GM23338 (cell line): ENCODE results near the gene KRT2. TPM values are rescaled to one million over a fixed set of nuclear protein-coding genes. Genes with fewer than 3 reads are reported as not detected.
A peak's percentile ranks its signal among the peaks of the same experiment; 100 is the strongest.

ENCODE experiments used
- ATAC-seq: fragments of 200-7000 bp; cut with Tn5 transposase; 3 replicates; pipeline ENCODE4 v1.9.1; 2020
- DNase-seq: peaks from one replicate; pipeline ENCODE4 v3.0.0-alpha.2; 2015; ENCODE audit warnings: low spot score
- H2AFZ ChIP-seq: fragments of 200-600 bp; sonication (generic); 2 replicates; pipeline ENCODE4 v1.8.0; 2016; ENCODE audit warnings: antibody characterized with exemption, mild to moderate bottlenecking, moderate library complexity
- H3F3A ChIP-seq: fragments of 200-600 bp; sonication (generic); replicated peaks from 2 replicates; pipeline ENCODE4 v1.8.0; 2017; ENCODE audit warnings: antibody characterized with exemption, mixed run types, low read depth
- H3K27ac ChIP-seq: fragments of 200-600 bp; sonication (generic); 2 replicates; pipeline ENCODE4 v1.6.1; 2016; ENCODE audit warnings: low read depth
- H3K27me3 ChIP-seq: fragments of 200-600 bp; sonication (generic); 2 replicates; pipeline ENCODE4 v1.8.0; 2016; ENCODE audit warnings: mild to moderate bottlenecking, mixed run types, moderate library complexity; ENCODE audit not compliant: insufficient read depth
- H3K36me3 ChIP-seq: fragments of 200-600 bp; sonication (generic); 2 replicates; pipeline ENCODE4 v1.8.0; 2016; ENCODE audit warnings: mild to moderate bottlenecking; ENCODE audit not compliant: insufficient read depth
- H3K4me1 ChIP-seq: fragments of 200-600 bp; sonication (generic); 2 replicates; pipeline ENCODE4 v1.8.0; 2016; ENCODE audit warnings: mild to moderate bottlenecking, moderate library complexity; ENCODE audit not compliant: insufficient read depth
- H3K4me2 ChIP-seq: fragments of 200-600 bp; sonication (generic); 2 replicates; pipeline ENCODE4 v1.7.1; 2017; ENCODE audit warnings: mixed run types
- H3K4me3 ChIP-seq: fragments of 200-600 bp; sonication (generic); 2 replicates; pipeline ENCODE4 v1.6.1; 2016; ENCODE audit warnings: mixed run types
- H3K79me2 ChIP-seq: fragments of 200-600 bp; sonication (generic); replicated peaks from 2 replicates; pipeline ENCODE4 v1.8.0; 2017; ENCODE audit warnings: mild to moderate bottlenecking; ENCODE audit not compliant: insufficient read depth
- H3K9me2 ChIP-seq: fragments of 200-600 bp; sonication (generic); 2 replicates; pipeline ENCODE4 v1.8.0; 2017; ENCODE audit not compliant: insufficient read depth
- H4K20me1 ChIP-seq: fragments of 200-600 bp; sonication (generic); replicated peaks from 2 replicates; pipeline ENCODE4 v1.8.0; 2017; ENCODE audit warnings: mild to moderate bottlenecking; ENCODE audit not compliant: insufficient read depth
- H3K27ac Mint-ChIP-seq: 2 replicates; pipeline ENCODE4 v1.8.0; 2020; ENCODE audit warnings: inconsistent platforms, mild to moderate bottlenecking, moderate library complexity, mixed read lengths
- H3K27me3 Mint-ChIP-seq: 3 replicates; pipeline ENCODE4 v1.8.0; 2022; ENCODE audit warnings: low read depth, mild to moderate bottlenecking, moderate library complexity, mixed read lengths, inconsistent platforms; ENCODE audit not compliant: insufficient read depth, poor library complexity
- H3K36me3 Mint-ChIP-seq: 3 replicates; pipeline ENCODE4 v1.8.0; 2021; ENCODE audit warnings: low read depth, mild to moderate bottlenecking, inconsistent platforms, moderate library complexity, mixed read lengths
- H3K4me1 Mint-ChIP-seq: 3 replicates; pipeline ENCODE4 v1.8.0; 2020; ENCODE audit warnings: mild to moderate bottlenecking, inconsistent platforms, mixed read lengths
- H3K4me3 Mint-ChIP-seq: 3 replicates; pipeline ENCODE4 v1.8.0; 2021; ENCODE audit warnings: moderate library complexity, mild to moderate bottlenecking, inconsistent platforms, mixed read lengths
- H3K9me3 Mint-ChIP-seq: 3 replicates; pipeline ENCODE4 v1.8.0; 2020; ENCODE audit warnings: moderate library complexity, mild to moderate bottlenecking, inconsistent platforms, mixed read lengths
- CREB1 ChIP-seq: fragments of 250-450 bp; sonication (Bioruptor Pico); IDR thresholded peaks from 2 replicates; pipeline ENCODE4 v1.5.0; 2020; ENCODE audit warnings: low read depth, mild to moderate bottlenecking, moderate library complexity
- CTCF ChIP-seq, 2 experiments: fragments of 200-600 bp in 1 of 2; sonication (generic) in 1 of 2; conservative IDR thresholded peaks; 2 replicates each; pipeline versions ENCODE4 v1.5.1 to v1.6.1; 2016 to 2017; ENCODE audit warnings: antibody characterized with exemption in 2 of 2, low read depth in 2 of 2, mild to moderate bottlenecking in 2 of 2, moderate library complexity in 1 of 2
- ETS1 ChIP-seq: IDR thresholded peaks from 2 replicates; pipeline ENCODE4 v1.6.1; 2016; ENCODE audit warnings: antibody characterized with exemption
- EZH2 ChIP-seq: fragments of 200-600 bp; sonication (generic); IDR thresholded peaks from one replicate; pipeline ENCODE4 v1.8.0; 2017; ENCODE audit warnings: antibody characterized with exemption, mild to moderate bottlenecking, low read depth; ENCODE audit not compliant: unreplicated experiment
- EZH2phosphoT487 ChIP-seq: fragments of 200-600 bp; sonication (generic); IDR thresholded peaks from one replicate; pipeline ENCODE4 v1.8.1; 2018; ENCODE audit warnings: antibody characterized with exemption; ENCODE audit not compliant: unreplicated experiment
- NANOG ChIP-seq: IDR thresholded peaks from 2 replicates; pipeline ENCODE4 v1.6.1; 2016; ENCODE audit warnings: antibody characterized with exemption, borderline replicate concordance
- POLR2AphosphoS5 ChIP-seq: IDR thresholded peaks from 2 replicates; pipeline ENCODE4 v1.6.1; 2016; ENCODE audit warnings: antibody characterized with exemption, low read depth
- ZNF331 ChIP-seq: fragments of 250-450 bp; sonication (Bioruptor Pico); IDR thresholded peaks from 2 replicates; pipeline ENCODE4 v1.5.0; 2020; ENCODE audit warnings: low read depth, mild to moderate bottlenecking, moderate library complexity
- ZNF462 ChIP-seq: fragments of 250-450 bp; sonication (Bioruptor Pico); IDR thresholded peaks from 2 replicates; pipeline ENCODE4 v1.5.0; 2020; ENCODE audit warnings: mild to moderate bottlenecking, moderate library complexity
- polyA plus RNA-seq: library from polyadenylated mRNA; unstranded; fragments of >200 nt; fragmentation: Nextera tagmentation; extraction: Ambion mirVana; gene quantifications from 2 replicates; pipeline ENCODE4 v1.2.1, GENCODE V29; 2016
- total RNA-seq: library from RNA; depleted of rRNA; stranded (reverse); fragments of >200 nt; shearing (Covaris generic); gene quantifications from 2 replicates; pipeline ENCODE4 v1.2.3, GENCODE V29; 2014

KRT2 gene
- total and polyA plus RNA-seq, 2 experiments from 2014 or later, result not detected

- peaks cover 2% of the 10 kb centered on the region for H3K27me3 Mint-ChIP-seq
- no peak for TF ChIP-seq NANOG
- TF ChIP-seq ETS1, result no peak
- no peak for TF ChIP-seq POLR2AphosphoS5
- TF ChIP-seq ZNF331 (CRISPR knock-in tag), result no peak
- no peak for TF ChIP-seq CREB1
- TF ChIP-seq CTCF (conservative IDR thresholded peaks at IDR 0.05; ENCODE audit: low read depth in 2 of 2), result 0 out of 4 replicates have a peak, but pooled peaks of 1 of the 2 experiments have one; percentile 7
- TF ChIP-seq EZH2, result no peak
- no peak for TF ChIP-seq ZNF462
- TF ChIP-seq EZH2phosphoT487, result no peak
- H3K4me3 ChIP-seq, result no peak overlapping the region
- no peaks in the 10 kb centered on the region for H3K36me3 Mint-ChIP-seq
- no peak overlapping the region for H2AFZ ChIP-seq
- no peaks in the 10 kb centered on the region for H3K36me3 ChIP-seq
- H3K4me2 ChIP-seq, result no peak overlapping the region
- no peaks in the 10 kb centered on the region for H3F3A ChIP-seq
- ATAC-seq, result no peak
- H3K27ac ChIP-seq, result no peak overlapping the region
- no peaks in the 10 kb centered on the region for H3K9me2 ChIP-seq
- no peaks in the 10 kb centered on the region for H3K4me1 ChIP-seq
- H3K27ac Mint-ChIP-seq, result no peak overlapping the region
- H3K9me3 Mint-ChIP-seq, result no peaks in the 10 kb centered on the region
- DNase-seq, result no peak
- H3K27me3 ChIP-seq, result no peaks in the 10 kb centered on the region
- no peaks in the 10 kb centered on the region for H3K4me1 Mint-ChIP-seq
- no peaks in the 10 kb centered on the region for H4K20me1 ChIP-seq
- no peaks in the 10 kb centered on the region for H3K79me2 ChIP-seq
- H3K4me3 Mint-ChIP-seq, result no peak overlapping the region
These were observed 15.3 kb downstream of the KRT2 start for GRCh38 chr12:52636592-52637258.
